ENCODE data around the gene DEPDC4. TPM values are rescaled to one million over a fixed set of nuclear protein-coding genes. Genes with fewer than 3 reads are reported as not detected.

The DEPDC4 gene
- total RNA-seq (2022; extraction: Qiagen RNA extraction), result 0.80 to 1.7 TPM (median 0.90 TPM) in 5 replicates

DNA sequence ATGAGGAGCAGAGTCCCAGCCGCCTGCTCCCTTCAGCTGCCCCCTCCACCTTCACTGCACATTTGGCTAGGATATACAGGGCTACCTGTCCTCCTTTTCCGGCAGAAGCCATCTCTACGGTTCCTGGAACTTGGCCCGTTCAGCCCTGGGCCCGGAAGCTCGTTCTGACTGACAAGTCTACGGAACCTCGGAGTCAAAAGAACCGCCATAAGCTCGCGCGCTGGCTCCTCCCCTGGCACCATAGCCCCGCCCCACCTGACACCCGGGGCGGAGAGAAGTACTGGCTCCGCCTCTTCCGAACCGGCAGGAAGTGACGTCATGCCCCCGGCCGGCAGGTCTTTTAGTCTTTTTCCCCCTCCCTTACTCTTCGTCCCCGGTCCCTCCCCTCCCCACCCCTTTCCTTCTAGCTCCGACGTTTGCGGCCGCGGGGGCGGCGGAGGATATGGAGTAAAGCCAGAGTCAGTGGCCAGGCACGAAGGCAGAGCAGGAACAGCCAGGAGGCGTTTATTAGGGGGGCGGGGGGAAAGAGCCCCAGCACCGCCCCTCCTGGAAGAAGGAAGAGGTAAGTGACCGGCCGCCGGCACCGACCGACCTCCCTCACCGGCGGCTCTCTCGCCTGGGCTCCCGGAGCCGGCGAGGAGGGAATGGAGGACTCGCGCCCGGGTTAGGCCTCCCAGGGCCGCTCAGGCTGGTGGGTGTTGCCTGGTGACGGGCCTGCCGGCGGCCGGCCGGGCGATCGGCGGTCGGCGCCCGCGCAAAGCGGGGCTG, at the start of gene DEPDC4, which contains the start of gene SCYL2:
Gene DEPDC4 (minus strand): TSS at position 245 of the 768 bp plus-strand sequence. CDS start 3 bp downstream, at position 242.
Gene SCYL2 (plus strand): TSS at position 343 of the 768 bp plus-strand sequence. CDS start 15,794 bp downstream, outside the sequence.

DNA sequence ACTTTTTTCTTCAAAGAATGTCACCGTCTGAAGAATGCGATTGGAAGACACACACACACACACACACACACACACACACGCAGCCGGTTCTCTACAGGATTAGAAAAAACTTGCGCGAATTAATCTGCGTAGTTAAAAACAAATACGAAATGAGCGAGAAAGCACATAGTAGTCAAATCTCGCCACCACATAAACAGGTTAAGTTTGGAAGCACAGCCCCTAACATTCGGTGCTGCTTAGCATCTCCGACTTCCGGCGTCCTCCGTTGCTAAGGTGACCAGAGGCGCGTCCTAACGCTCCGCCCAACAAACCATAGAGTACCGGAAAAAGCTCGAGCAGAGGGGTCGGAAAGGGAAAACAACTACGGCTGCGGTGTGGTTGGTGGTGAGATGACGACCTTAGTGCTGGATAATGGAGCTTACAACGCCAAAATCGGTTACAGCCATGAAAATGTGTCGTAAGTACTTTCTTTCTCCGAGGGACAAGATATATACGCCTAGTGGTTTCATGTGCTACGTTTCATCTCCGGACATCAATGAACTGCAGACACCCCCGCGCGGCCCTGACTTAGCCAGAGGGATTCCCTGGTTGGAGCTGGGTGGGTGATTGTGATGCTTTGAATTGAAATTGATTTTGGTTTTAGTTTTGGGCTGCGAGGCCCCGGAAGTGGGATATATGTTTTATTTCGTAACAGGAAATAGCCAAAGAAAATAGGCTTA, 66.3 kb downstream of the DEPDC4 start, which contains the start of gene ACTR6:
Gene ACTR6 (plus strand): TSS at position 353 of the 719 bp plus-strand sequence. CDS start 37 bp downstream, at position 390.

Other genes with a start within 250 kb of the DEPDC4 start
- gene BLTP3B, start 124.2 kb downstream of the DEPDC4 start, total RNA-seq (2022; extraction: Qiagen RNA extraction), result 10.3 to 15.6 TPM (median 13.5 TPM) in 5 replicates
- 15.8 to 28.9 TPM (median 17.9 TPM) in 5 replicates for gene ACTR6, start 66.3 kb downstream of the DEPDC4 start, total RNA-seq (2022; extraction: Qiagen RNA extraction)
- gene SCYL2, start 98 bp upstream of the DEPDC4 start, total RNA-seq (2022; extraction: Qiagen RNA extraction), result 15.8 to 26.2 TPM (median 22.6 TPM) in 5 replicates
- gene SLC17A8, start 90.0 kb upstream of the DEPDC4 start, total RNA-seq (2022; extraction: Qiagen RNA extraction), result 0.05 to 0.06 TPM in 2 of 5 replicates, not detected in the others
- gene NR1H4, start 206.8 kb upstream of the DEPDC4 start, total RNA-seq (2022; extraction: Qiagen RNA extraction), result 0.04 to 0.06 TPM (median 0.05 TPM) in 4 of 5 replicates, not detected in the other

Measured in A549 treated with dexamethasone at 1 μM for 4 hours (cell line).